GM03348 (cell line): ENCODE data around the gene IMMP2L.
A peak's percentile ranks its signal among the peaks of the same experiment; 100 is the strongest.

ENCODE experiments used
- DNase-seq: peaks from one replicate; pipeline ENCODE4 v3.0.0; 2012; ENCODE audit warnings: low spot score

The IMMP2L gene

DNA sequence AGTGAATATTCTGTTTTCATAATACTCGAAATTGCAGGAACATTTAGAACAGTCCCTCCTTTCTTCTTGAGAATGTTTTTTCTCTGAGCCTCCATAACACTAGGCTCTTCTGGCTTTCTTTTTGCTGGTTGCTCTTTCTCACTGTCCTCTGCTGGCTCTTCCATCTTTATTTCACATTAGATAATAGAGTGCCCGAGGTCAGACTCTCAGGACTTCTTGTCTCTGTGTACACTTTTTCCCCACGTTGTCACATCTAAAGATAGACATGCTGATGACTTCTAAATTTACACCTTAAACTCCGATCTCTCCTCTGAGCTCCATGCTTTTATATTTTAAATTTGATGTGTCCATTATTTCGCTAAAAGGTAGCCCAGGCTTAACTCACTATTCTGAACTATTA lies 486.8 kb downstream of the IMMP2L start:
- DNase-seq = no peak

DNA sequence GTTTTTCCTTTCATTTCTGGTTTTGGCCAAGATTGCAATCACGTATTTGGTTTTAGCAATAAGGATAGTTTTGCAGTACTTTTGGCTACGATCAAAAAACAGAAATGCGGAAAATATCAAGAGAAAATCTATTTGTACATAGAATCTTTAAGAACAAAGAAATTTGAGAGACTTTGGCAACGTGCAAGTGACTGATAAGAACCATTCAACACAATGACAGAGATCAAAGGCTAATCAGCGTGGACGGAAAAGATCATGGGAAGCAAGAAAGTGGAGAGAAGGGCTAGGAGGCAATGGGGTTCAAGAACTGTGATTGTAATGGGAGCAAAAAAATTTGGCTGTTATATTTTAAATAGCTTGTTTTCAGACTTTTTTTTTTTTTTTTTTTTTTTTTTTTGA lies 487.5 kb downstream of the IMMP2L start:
- DNase-seq = no peak

DNA sequence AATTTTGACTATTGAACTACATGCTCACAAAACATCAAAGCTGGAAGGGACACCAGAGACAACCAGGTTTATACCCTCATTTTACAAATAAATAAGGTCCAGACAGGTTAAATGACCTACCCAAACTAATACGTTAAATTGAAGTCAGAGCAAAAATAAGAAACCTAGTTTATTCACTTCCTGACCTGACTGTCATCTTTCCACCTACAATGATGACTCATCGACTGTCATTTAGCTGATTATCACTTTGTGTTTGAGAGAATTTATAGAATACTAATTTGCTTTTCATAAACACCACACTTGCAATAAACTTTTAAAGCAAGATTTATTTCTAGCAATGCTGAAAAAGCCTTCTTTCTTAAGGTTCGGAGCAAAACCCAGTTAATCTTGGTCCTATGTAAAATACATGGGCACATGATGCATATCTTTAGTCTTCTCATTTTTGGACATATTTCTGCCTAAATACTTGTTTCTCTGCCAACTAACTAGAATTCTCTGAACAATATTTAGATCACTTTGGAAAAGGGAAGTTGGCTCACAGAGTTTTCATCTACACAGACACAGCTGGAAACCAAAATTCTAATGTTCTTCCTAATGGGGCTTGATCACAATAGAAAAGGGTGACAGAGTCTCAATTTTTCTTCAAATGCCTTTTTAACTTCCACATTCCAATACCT lies 488.1 kb downstream of the IMMP2L start:
- DNase-seq = peak; percentile 16

GRCh38 chr7:111072658-111073057 lies 489.6 kb downstream of the IMMP2L start:
- peak; percentile 13 for DNase-seq

GRCh38 chr7:111071556-111071955 lies 490.7 kb downstream of the IMMP2L start:
- DNase-seq = no peak

DNA sequence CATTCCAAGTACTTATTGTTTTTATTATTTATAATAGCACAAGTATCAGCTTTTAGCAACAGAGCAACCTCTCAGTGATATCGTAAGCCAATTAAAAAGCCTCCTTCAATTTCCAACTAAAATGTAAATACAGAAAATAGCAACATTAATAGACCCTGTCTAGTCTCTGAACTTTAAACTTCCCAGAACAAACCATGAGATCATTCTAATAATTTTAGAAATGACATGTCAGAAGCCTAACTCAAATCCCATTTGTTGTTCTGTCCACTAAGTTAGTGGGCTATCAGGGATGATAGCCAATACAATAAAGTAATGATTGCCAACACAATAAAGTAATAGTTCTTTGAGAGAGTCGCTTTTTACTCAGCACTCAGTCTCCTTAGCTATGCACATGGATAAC lies 493.7 kb downstream of the IMMP2L start:
- no peak for DNase-seq

DNA sequence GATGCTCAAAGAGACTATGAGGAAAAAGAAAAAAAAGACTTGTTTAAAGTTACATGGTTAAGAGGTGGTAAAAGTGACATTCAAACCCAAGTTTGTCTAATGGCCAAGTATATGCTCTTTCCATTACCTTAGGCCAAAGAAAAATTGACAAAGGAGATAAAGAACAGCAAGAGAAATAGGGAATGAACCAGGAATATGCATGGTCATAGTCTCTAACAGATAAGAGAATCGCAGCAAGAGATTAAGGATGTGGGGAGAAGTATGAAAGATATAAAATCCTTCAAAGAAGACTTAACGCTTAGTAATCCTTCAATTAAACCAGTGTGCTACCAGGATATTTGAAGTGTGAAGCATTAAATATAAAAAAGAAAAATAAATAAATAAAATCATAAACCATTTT lies 494.6 kb downstream of the IMMP2L start:
- DNase-seq = no peak

GRCh38 chr7:111067251-111067650 lies 495.0 kb downstream of the IMMP2L start:
- no peak for DNase-seq

DNA sequence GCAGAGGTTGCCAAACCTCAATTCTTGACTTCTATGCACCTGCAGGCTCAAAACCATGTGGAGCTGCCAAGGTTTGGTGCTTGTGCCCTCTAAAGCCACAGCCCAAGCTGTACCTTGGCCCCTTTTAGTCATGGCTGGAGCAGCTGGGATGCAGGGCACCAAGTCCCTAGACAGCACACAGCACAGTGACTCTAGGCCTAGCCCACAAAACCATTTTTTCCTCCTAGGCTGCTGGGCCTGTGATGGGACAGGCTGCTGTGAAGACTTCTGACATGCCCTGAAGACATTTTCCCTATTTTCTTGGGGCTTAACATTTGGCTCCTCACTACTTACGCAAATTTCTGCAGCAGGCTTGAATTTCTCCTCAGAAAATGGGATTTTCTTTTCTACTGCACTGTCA lies 499.1 kb downstream of the IMMP2L start:
- DNase-seq = no peak

GRCh38 chr7:111059833-111060232 lies 502.5 kb downstream of the IMMP2L start:
- peak; percentile 35 for DNase-seq

GRCh38 chr7:111057066-111057465 lies 505.2 kb downstream of the IMMP2L start:
- no peak for DNase-seq

DNA sequence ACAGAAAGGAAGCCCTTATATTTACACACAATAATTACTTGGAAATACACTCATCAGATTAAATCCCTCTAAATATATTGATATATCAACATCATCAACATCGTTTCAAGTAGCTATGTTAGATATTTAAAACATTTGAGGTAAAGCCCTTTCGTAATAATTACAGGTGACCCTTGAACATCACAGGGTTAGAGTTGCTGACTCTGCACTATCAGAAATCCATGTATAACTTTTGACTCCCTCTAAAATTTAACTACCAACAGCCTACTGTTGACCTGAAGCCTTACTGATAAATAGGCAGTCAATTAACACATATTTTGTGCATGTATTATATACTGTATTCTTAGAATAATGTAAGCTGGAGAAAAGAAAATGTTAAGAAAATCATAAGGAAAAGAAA lies 505.9 kb downstream of the IMMP2L start:
- DNase-seq = no peak

- DNase-seq = no peak
These were observed 509.3 kb downstream of the IMMP2L start for GRCh38 chr7:111053035-111053434.

DNA sequence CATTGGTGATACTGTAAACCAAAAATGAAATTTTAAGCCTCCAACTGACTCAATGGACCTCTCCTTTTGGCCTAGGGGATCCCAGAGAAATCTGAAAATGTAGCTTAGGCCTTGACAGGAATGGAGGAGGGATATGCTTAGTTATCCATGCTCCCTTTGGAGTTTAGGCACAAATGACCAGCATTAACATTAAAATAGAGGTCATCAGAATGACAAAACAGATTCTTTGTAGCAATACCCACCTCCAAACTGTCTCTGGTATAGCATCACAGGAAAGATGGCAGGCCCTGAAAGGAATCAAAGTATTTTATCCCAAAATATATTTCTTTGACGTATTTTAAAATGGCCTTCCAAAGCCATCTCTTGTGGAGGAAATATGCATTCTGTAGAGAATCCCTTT lies 510.5 kb downstream of the IMMP2L start:
- no peak for DNase-seq

GRCh38 chr7:111050875-111051416 lies 511.3 kb downstream of the IMMP2L start:
- no peak for DNase-seq

DNA sequence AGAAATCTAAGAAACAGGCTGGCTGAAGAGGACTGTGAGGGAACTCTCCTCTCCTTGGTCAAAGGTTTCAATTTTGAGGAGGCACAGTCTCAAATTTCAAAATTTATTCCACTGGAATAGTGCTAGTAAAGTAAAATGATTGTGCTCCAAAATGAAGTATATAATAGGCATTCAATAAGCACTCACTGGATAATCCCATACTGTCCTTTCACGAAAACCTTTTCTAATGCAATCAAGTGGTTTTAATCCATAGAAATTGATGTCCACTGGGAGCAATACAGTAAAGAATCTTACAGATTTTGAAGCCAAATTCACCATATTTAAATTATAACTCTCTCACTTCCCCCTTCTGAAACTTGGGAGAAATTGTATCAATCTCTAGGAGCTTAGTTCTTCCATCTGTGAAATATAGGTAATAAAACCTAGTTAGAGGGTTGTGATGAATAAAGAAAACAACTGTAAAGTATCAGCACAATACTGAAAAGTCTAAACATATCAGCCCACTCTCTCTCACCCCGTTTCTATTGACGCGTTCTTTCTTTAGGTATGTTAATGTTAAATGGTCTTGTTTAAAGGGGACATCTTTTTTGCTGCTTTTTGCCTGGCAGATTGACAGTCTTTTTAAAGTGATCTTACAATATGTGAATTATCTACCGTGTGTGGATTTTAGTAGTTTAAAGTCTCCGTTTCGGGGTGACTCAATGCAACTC lies 512.2 kb downstream of the IMMP2L start:
- DNase-seq = no peak

DNA sequence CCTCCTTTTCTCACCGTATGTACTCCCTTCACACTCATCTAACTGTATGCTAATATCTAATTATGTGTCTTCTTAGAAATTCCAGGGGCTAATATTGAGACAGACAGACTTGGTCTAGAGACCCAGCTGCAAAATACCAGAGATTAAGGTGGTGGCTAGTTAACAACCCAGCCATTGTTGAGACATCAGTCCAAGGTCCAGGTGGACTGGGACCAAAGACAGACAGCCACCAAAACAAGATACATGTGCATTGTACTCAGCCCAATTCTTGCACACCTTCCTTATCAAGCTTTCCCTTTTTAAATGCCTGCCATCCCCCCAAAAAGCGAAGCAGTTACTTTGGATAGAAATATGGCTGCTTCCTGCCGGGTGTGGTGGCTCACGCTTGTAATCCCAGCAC lies 514.7 kb downstream of the IMMP2L start:
- DNase-seq = no peak

- peak; percentile 47 for DNase-seq
These were observed 516.8 kb downstream of the IMMP2L start for GRCh38 chr7:111045449-111045848.

DNA sequence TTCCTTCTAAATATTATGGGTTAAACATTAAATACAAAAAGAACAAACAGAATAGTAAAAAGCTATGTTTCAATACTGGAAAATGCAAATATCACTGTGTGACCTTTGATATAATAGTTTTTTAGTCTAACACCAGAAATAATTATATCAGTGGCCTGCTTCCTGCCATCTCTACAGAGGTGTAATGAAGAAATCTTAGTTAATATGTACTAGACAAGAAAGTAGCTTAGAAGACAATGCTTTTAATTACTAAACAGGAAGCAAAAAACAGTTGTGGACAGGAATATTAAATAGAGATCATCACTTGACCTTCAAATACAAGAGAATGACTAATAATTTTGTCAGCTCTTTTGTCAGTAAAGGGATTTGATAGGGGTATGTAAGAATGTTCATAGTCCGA lies 518.7 kb downstream of the IMMP2L start:
- no peak for DNase-seq

DNA sequence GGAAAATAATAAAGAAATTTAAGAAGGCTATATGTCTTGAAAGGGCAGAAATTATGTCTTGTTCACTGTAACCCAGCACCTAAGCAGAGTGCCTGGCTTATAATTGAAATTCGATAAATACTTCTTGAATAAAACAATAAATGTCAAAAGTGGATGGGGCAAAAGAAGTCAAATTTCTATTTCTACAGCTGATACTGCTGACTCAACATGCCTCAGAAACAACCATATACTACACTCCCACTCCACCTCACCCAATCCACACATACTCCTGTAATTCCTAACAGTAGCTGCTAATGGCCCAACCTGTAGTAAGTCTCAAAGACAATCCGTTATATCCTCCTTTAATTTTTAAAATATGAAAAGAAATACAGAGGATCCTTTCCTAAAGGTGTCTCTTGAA lies 519.5 kb downstream of the IMMP2L start:
- no peak for DNase-seq

GRCh38 chr7:111041577-111041976 lies 520.7 kb downstream of the IMMP2L start:
- DNase-seq = no peak

GRCh38 chr7:111038185-111038584 lies 524.1 kb downstream of the IMMP2L start:
- DNase-seq = no peak

GRCh38 chr7:111031916-111032315 lies 530.4 kb downstream of the IMMP2L start:
- no peak for DNase-seq

DNA sequence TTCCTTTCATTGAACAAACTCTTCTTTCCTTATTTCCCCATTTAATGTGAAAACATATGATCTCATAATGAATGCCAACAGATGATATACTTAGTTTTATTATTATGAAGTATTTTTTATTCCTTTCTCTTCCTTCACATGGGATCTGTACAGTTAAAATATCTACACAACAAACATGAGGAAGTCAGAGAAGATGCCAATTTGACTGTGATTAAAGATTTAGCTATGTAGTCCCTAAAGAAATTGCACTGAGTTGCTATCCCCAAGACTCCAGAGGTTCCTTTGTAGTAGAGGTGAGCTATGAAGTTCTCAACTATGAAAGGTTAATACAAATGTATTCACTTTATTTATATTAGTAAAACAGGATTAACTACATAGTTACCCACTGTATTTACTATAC lies 532.0 kb downstream of the IMMP2L start:
- no peak for DNase-seq
